SK-N-SH (cell line): ENCODE results near the gene CHST11. TPM values are rescaled to one million over a fixed set of nuclear protein-coding genes. Genes with fewer than 3 reads are reported as not detected.

Experiments used
- CTCF ChIA-PET: fragments of 300-600, 350-600 bp; formaldehyde crosslinking; extraction: SDS; loops from one replicate; lab custom pipeline; 2021; lab: Yijun Ruan, JAX
- POLR2A ChIA-PET: fragments of 350-600 bp; sonication (Branson Sonifier 250); formaldehyde crosslinking; extraction: SDS; loops from one replicate; lab custom pipeline; 2020; ENCODE audit warnings: antibody characterized with exemption, inconsistent platforms; lab: Yijun Ruan, JAX
- DNase-seq: peaks from one replicate; pipeline ENCODE4 v3.0.0; 2012
- H2AFZ ChIP-seq: fragments of 200-600 bp; sonication (generic); 2 replicates; pipeline ENCODE4 v1.8.1; 2016; ENCODE audit warnings: antibody characterized with exemption, mild to moderate bottlenecking, low read depth
- H3F3A ChIP-seq: fragments of 200-600 bp; sonication (generic); replicated peaks from 2 replicates; pipeline ENCODE3; 2016; ENCODE audit warnings: antibody characterized with exemption, mild to moderate bottlenecking; ENCODE audit not compliant: insufficient read depth
- H3K27ac ChIP-seq, 2 experiments: fragments of 200-500 bp in 1 of 2; fragments of 200-600 bp in 1 of 2; sonication (Bioruptor generic) in 1 of 2; sonication (generic), shearing (Covaris generic) in 1 of 2; 2 replicates each; pipeline versions ENCODE4 v1.5.1 to v1.6.1; 2014 to 2016; ENCODE audit warnings: low read depth in 2 of 2, inconsistent platforms in 1 of 2, low read length in 1 of 2, mild to moderate bottlenecking in 1 of 2, mixed read lengths in 1 of 2
- H3K27me3 ChIP-seq: fragments of 200-600 bp; sonication (generic), shearing (Covaris generic); 2 replicates; pipeline ENCODE4 v1.6.1; 2016; ENCODE audit warnings: mixed run types; ENCODE audit not compliant: insufficient read depth
- H3K36me3 ChIP-seq, 2 experiments: fragments of 200-500 bp in 1 of 2; fragments of 200-600 bp in 1 of 2; sonication (Bioruptor generic) in 1 of 2; sonication (generic) in 1 of 2; replicated peaks in 1 of 2; 2 replicates each; pipeline versions ENCODE3 to v1.5.1; 2014 to 2016; ENCODE audit warnings: low read length in 1 of 2, mild to moderate bottlenecking in 1 of 2; ENCODE audit not compliant: insufficient read depth in 2 of 2, control insufficient read depth in 1 of 2
- H3K4me1 ChIP-seq, 2 experiments: fragments of 200-500 bp in 1 of 2; fragments of 200-600 bp in 1 of 2; sonication (Bioruptor generic) in 1 of 2; sonication (generic), shearing (Covaris generic) in 1 of 2; 2 replicates each; pipeline versions ENCODE4 v1.5.1 to v1.6.1; 2014 to 2016; ENCODE audit warnings: low read depth in 1 of 2, low read length in 1 of 2, mixed run types in 1 of 2; ENCODE audit not compliant: insufficient read depth in 2 of 2, control insufficient read depth in 1 of 2
- H3K4me2 ChIP-seq: fragments of 200-600 bp; sonication (generic), shearing (Covaris generic); 2 replicates; pipeline ENCODE4 v1.6.1; 2017; ENCODE audit warnings: mixed run types
- H3K4me3 ChIP-seq, 2 experiments: fragments of 200-500 bp in 1 of 2; fragments of 200-600 bp in 1 of 2; sonication (Bioruptor generic) in 1 of 2; sonication (generic), shearing (Covaris generic) in 1 of 2; 2 replicates each; pipeline versions ENCODE4 v1.5.1 to v1.8.1; 2014 to 2016; ENCODE audit warnings: low read depth in 2 of 2, inconsistent platforms in 1 of 2, low read length in 1 of 2, mild to moderate bottlenecking in 1 of 2, mixed read lengths in 1 of 2, moderate library complexity in 1 of 2
- H3K79me2 ChIP-seq: fragments of 200-600 bp; sonication (generic); 2 replicates; pipeline ENCODE4 v1.8.1; 2017; ENCODE audit warnings: mild to moderate bottlenecking; ENCODE audit not compliant: insufficient read depth
- H3K9ac ChIP-seq: fragments of 200-600 bp; sonication (generic); 2 replicates; pipeline ENCODE4 v1.6.1; 2017; ENCODE audit warnings: mixed run types
- H3K9me2 ChIP-seq: fragments of 200-600 bp; sonication (generic); 2 replicates; pipeline ENCODE4 v1.6.1; 2017; ENCODE audit warnings: mixed run types
- H3K9me3 ChIP-seq: fragments of 200-600 bp; sonication (generic); 2 replicates; pipeline ENCODE4 v1.6.1; 2017; ENCODE audit warnings: mixed run types, mild to moderate bottlenecking, moderate library complexity
- H4K20me1 ChIP-seq: fragments of 200-600 bp; sonication (generic); 2 replicates; pipeline ENCODE4 v1.6.1; 2017; ENCODE audit warnings: mild to moderate bottlenecking, mixed run types; ENCODE audit not compliant: insufficient read depth
- EZH2phosphoT487 ChIP-seq: fragments of 200-600 bp; sonication (generic); IDR thresholded peaks from 2 replicates; pipeline ENCODE4 v1.6.1; 2017; ENCODE audit warnings: low read depth, mixed run types, mild to moderate bottlenecking, antibody characterized with exemption, moderate library complexity, borderline replicate concordance
- FOSL2 ChIP-seq: IDR thresholded peaks from 2 replicates; pipeline ENCODE4 v1.4.0; 2012; ENCODE audit warnings: low read depth, mild to moderate bottlenecking, moderate library complexity, borderline replicate concordance
- FOXM1 ChIP-seq: IDR thresholded peaks from 2 replicates; pipeline ENCODE4 v1.4.0; 2012; ENCODE audit warnings: low read depth, mild to moderate bottlenecking
- GABPA ChIP-seq: IDR thresholded peaks from 2 replicates; pipeline ENCODE4 v1.4.0; 2012; ENCODE audit warnings: low read depth, mild to moderate bottlenecking
- JUND ChIP-seq: IDR thresholded peaks from 2 replicates; pipeline ENCODE4 v1.4.0; 2012
- NFIC ChIP-seq: IDR thresholded peaks from 2 replicates; pipeline ENCODE4 v1.4.0; 2012; ENCODE audit warnings: borderline replicate concordance
- POLR2AphosphoS5 ChIP-seq: IDR thresholded peaks from 2 replicates; pipeline ENCODE4 v1.6.1; 2012; ENCODE audit warnings: low read depth, low read length
- RAD21 ChIP-seq: IDR thresholded peaks from 2 replicates; pipeline ENCODE4 v1.6.1; 2012; ENCODE audit warnings: mild to moderate bottlenecking, low read length
- RCOR1 ChIP-seq: fragments of 150-350 bp; IDR thresholded peaks from 2 replicates; pipeline ENCODE4 v1.6.1; 2017; ENCODE audit warnings: antibody characterized with exemption, low read length
- RFX5 ChIP-seq: IDR thresholded peaks from 2 replicates; pipeline ENCODE4 v1.6.1; 2012; ENCODE audit warnings: mild to moderate bottlenecking, improper control_type of control experiment, low read length
- SIN3A ChIP-seq: IDR thresholded peaks from 2 replicates; pipeline ENCODE4 v1.6.1; 2012; ENCODE audit warnings: low read depth, mild to moderate bottlenecking, low read length, moderate library complexity, borderline replicate concordance
- TCF12 ChIP-seq: IDR thresholded peaks from 2 replicates; pipeline ENCODE4 v1.4.0; 2012
- TEAD4 ChIP-seq: IDR thresholded peaks from 2 replicates; pipeline ENCODE4 v1.4.0; 2012; ENCODE audit warnings: mild to moderate bottlenecking, borderline replicate concordance; ENCODE audit not compliant: insufficient read depth
- YY1 ChIP-seq: IDR thresholded peaks from 2 replicates; pipeline ENCODE4 v1.4.0; 2012; ENCODE audit warnings: low read depth, mild to moderate bottlenecking
- WGBS: methylation state at CpG from one replicate; pipeline ENCODE4 v1.1.6; 2017; ENCODE audit warnings: low lambda C conversion rate; 5-methylcytosine and 5-hydroxymethylcytosine counted together
- polyA plus RNA-seq, 3 experiments: library from polyadenylated mRNA; depleted of rRNA; stranded (reverse); fragments of >200 nt; gene quantifications; 2 replicates each; pipeline ENCODE4 v1.2.3, GENCODE V29; 2012
- TF ChIP-seq, protein P1 (sequence below): fragments of 150-350 bp; IDR thresholded peaks from 2 replicates; pipeline ENCODE4 v1.6.1; 2017; ENCODE audit warnings: antibody characterized with exemption, low read length, low read depth, borderline replicate concordance
- TF ChIP-seq, protein P2 (sequence below): IDR thresholded peaks from 2 replicates; pipeline ENCODE4 v1.4.0; 2012; ENCODE audit warnings: low read depth
- TF ChIP-seq, protein P3 (sequence below): IDR thresholded peaks from 2 replicates; pipeline ENCODE4 v1.6.1; 2012; ENCODE audit warnings: mild to moderate bottlenecking, low read depth, low read length, moderate library complexity
- TF ChIP-seq, protein P4 (sequence below): IDR thresholded peaks from 2 replicates; pipeline ENCODE4 v1.4.0; 2012; ENCODE audit warnings: low read depth, borderline replicate concordance

The CHST11 gene
- polyA plus RNA-seq, 1 of the 3 experiments (the other 2 are of a cell fraction), result 18.6 TPM

DNA sequence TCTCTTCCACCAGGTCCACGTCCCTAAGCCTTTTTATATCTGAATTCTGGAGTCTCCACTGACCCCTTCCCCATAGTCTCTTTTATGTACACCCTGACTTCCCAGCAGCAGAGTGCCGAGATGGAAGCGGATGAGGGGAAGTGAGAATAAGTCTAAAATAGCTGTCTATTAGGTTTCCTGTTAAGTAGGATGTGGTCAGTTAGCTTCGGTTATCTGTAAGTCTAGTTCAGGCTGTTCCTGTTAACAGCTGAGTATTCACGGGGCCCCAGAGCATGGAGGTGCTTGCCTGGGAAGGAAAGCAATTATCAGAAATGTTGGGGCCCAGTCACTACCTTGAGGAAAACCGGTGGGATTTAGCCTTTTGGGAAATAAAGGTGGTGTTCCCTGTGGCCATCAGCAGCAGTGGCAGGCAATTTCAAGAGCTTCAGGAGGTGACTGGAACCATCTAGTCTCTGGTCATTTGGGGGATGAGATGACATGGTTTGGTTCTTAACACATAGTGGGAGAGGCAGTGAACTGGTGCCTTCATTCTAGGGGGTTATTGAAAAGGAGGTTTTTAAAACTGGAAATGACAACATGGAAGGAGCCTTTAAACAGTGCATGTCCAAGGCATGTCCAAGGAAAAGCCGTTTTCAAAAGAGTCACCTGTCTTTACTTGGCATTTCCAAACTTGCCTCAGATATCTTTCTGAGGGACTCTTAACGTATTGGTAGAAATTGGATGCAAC lies 21.8 kb downstream of the CHST11 start:
- H3K36me3 ChIP-seq, result no peaks in the 10 kb centered on the region
- POLR2A ChIA-PET, result no interaction called here
- no peaks in the 10 kb centered on the region for H3K79me2 ChIP-seq
- H3K9ac ChIP-seq, result no peak overlapping the region
- H3K9me3 ChIP-seq, result no peaks in the 10 kb centered on the region
- H3K27ac ChIP-seq, result no peak overlapping the region
- DNase-seq, result no peak
- no peak overlapping the region for H3K4me3 ChIP-seq
- TF ChIP-seq RAD21 (no peak), TCF12 (no peak), RFX5 (no peak), SIN3A (no peak), FOXM1 (no peak), YY1 (no peak)
- TF ChIP-seq, protein P1, sequence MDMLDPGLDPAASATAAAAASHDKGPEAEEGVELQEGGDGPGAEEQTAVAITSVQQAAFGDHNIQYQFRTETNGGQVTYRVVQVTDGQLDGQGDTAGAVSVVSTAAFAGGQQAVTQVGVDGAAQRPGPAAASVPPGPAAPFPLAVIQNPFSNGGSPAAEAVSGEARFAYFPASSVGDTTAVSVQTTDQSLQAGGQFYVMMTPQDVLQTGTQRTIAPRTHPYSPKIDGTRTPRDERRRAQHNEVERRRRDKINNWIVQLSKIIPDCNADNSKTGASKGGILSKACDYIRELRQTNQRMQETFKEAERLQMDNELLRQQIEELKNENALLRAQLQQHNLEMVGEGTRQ, result no peak
- TF ChIP-seq, protein P2, sequence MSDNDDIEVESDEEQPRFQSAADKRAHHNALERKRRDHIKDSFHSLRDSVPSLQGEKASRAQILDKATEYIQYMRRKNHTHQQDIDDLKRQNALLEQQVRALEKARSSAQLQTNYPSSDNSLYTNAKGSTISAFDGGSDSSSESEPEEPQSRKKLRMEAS, result no peak
- 85% methylated on average over 8 of the region's 8 CpGs for whole genome bisulfite sequencing
- no peak overlapping the region for H2AFZ ChIP-seq
- H3K4me1 ChIP-seq, result no peaks in the 10 kb centered on the region
- CTCF ChIA-PET, result no interaction called here
- H3F3A ChIP-seq, result no peaks in the 10 kb centered on the region
- H3K4me2 ChIP-seq, result no peak overlapping the region
- no peaks in the 10 kb centered on the region for H3K27me3 ChIP-seq
- H4K20me1 ChIP-seq, result no peaks in the 10 kb centered on the region
- H3K9me2 ChIP-seq, result no peaks in the 10 kb centered on the region

DNA sequence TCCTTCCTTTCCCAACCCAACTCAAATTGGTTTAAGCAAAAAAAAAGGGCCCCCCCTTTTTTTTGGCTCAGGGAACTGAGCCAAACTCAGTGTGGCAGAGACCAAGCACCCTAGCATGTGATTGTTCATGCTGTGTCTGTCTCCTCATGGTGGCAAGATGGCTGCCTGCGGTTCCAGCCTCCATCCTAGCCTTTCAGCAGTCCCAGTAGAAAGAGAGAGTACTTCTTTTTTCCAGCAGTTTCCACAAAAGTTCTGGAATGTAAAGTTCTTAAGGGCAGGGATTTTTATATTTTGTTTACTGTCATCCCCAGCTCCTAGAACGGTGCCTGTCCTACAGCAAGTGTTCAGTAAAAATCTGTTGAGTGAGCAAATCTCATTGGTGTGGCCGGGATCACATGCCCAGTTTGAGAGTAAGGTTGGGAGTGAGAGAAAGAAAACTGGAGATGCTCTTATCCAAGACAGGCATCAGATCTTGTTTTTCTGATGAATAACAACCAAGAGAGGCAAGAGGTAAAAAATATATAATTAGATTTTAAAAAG lies 22.4 kb downstream of the CHST11 start:
- no peaks in the 10 kb centered on the region for H3K9me2 ChIP-seq
- H3F3A ChIP-seq, result no peaks in the 10 kb centered on the region
- no peaks in the 10 kb centered on the region for H3K79me2 ChIP-seq
- no peaks in the 10 kb centered on the region for H3K36me3 ChIP-seq
- POLR2A ChIA-PET, result no interaction called here
- CTCF ChIA-PET, result no interaction called here
- H4K20me1 ChIP-seq, result no peaks in the 10 kb centered on the region
- H2AFZ ChIP-seq, result no peak overlapping the region
- 87% methylated on average over 2 of the region's 3 CpGs for WGBS
- no peaks in the 10 kb centered on the region for H3K9me3 ChIP-seq
- no peak overlapping the region for H3K4me3 ChIP-seq
- no peak overlapping the region for H3K4me2 ChIP-seq
- TF ChIP-seq, protein P3, sequence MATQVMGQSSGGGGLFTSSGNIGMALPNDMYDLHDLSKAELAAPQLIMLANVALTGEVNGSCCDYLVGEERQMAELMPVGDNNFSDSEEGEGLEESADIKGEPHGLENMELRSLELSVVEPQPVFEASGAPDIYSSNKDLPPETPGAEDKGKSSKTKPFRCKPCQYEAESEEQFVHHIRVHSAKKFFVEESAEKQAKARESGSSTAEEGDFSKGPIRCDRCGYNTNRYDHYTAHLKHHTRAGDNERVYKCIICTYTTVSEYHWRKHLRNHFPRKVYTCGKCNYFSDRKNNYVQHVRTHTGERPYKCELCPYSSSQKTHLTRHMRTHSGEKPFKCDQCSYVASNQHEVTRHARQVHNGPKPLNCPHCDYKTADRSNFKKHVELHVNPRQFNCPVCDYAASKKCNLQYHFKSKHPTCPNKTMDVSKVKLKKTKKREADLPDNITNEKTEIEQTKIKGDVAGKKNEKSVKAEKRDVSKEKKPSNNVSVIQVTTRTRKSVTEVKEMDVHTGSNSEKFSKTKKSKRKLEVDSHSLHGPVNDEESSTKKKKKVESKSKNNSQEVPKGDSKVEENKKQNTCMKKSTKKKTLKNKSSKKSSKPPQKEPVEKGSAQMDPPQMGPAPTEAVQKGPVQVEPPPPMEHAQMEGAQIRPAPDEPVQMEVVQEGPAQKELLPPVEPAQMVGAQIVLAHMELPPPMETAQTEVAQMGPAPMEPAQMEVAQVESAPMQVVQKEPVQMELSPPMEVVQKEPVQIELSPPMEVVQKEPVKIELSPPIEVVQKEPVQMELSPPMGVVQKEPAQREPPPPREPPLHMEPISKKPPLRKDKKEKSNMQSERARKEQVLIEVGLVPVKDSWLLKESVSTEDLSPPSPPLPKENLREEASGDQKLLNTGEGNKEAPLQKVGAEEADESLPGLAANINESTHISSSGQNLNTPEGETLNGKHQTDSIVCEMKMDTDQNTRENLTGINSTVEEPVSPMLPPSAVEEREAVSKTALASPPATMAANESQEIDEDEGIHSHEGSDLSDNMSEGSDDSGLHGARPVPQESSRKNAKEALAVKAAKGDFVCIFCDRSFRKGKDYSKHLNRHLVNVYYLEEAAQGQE, result no peak
- TF ChIP-seq NFIC (no peak), RFX5 (no peak), RCOR1 (no peak), JUND (no peak), EZH2phosphoT487 (no peak), POLR2AphosphoS5 (no peak), TEAD4 (no peak), GABPA (no peak), YY1 (no peak), SIN3A (no peak), RAD21 (no peak), FOSL2 (no peak)
- TF ChIP-seq, protein P4, sequence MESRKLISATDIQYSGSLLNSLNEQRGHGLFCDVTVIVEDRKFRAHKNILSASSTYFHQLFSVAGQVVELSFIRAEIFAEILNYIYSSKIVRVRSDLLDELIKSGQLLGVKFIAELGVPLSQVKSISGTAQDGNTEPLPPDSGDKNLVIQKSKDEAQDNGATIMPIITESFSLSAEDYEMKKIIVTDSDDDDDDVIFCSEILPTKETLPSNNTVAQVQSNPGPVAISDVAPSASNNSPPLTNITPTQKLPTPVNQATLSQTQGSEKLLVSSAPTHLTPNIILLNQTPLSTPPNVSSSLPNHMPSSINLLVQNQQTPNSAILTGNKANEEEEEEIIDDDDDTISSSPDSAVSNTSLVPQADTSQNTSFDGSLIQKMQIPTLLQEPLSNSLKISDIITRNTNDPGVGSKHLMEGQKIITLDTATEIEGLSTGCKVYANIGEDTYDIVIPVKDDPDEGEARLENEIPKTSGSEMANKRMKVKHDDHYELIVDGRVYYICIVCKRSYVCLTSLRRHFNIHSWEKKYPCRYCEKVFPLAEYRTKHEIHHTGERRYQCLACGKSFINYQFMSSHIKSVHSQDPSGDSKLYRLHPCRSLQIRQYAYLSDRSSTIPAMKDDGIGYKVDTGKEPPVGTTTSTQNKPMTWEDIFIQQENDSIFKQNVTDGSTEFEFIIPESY, result no peak
- TF ChIP-seq, protein P1, result no peak
- TF ChIP-seq, all 33 proteins: peak for 0
- DNase-seq, result no peak
- H3K9ac ChIP-seq, result no peak overlapping the region
- no peaks in the 10 kb centered on the region for H3K4me1 ChIP-seq
- no peaks in the 10 kb centered on the region for H3K27me3 ChIP-seq
- H3K27ac ChIP-seq, result no peak overlapping the region
